K562 (cell line): Measurements from ENCODE around the gene MDC1. TPM values are rescaled to one million over a fixed set of nuclear protein-coding genes. Genes with fewer than 3 reads are reported as not detected.

Experiments used
- ETV5 ChIP-seq: sonication (generic); formaldehyde crosslinking; IDR thresholded peaks from 2 replicates; pipeline ENCODE4 v1.4.0; 2020; ENCODE audit warnings: low read depth, mild to moderate bottlenecking, missing genetic modification reagents
- FOXA3 ChIP-seq, 2 experiments: fragments of 450-650 bp in 1 of 2; sonication (generic) in 1 of 2; formaldehyde crosslinking; IDR thresholded peaks in 1 of 2; conservative IDR thresholded peaks in 1 of 2; 2 replicates each; pipeline versions ENCODE4 v1.4.0 to v1.8.0; 2020 to 2022; ENCODE audit warnings: mild to moderate bottlenecking in 2 of 2, missing genetic modification reagents in 1 of 2
- HNRNPL ChIP-seq: fragments of 200-400 bp; formaldehyde crosslinking; IDR thresholded peaks from 2 replicates; pipeline ENCODE4 v1.6.1; 2017; ENCODE audit warnings: low read depth, mild to moderate bottlenecking, low read length
- KLF6 ChIP-seq: fragments of 250-450 bp; sonication (Bioruptor Pico); IDR thresholded peaks from 2 replicates; pipeline ENCODE4 v1.4.0; 2020; ENCODE audit warnings: mild to moderate bottlenecking, moderate library complexity, borderline replicate concordance
- MAFF ChIP-seq: IDR thresholded peaks from 2 replicates; pipeline ENCODE4 v1.6.1; 2012; ENCODE audit warnings: low read length, improper control_type of control experiment
- NFATC3 ChIP-seq: fragments of 450-650 bp; IDR thresholded peaks from 2 replicates; pipeline ENCODE4 v1.6.1; 2017; ENCODE audit warnings: mild to moderate bottlenecking
- NFYB ChIP-seq: IDR thresholded peaks from 2 replicates; pipeline ENCODE4 v1.6.1; 2011; ENCODE audit warnings: mild to moderate bottlenecking, moderate library complexity; ENCODE audit not compliant: insufficient read length; ENCODE audit errors: extremely low read depth
- RBM34 ChIP-seq: fragments of 200-400 bp; formaldehyde crosslinking; IDR thresholded peaks from 2 replicates; pipeline ENCODE4 v1.6.1; 2018; ENCODE audit warnings: low read length, borderline replicate concordance; ENCODE audit not compliant: insufficient read depth
- RHOXF2B ChIP-seq: fragments of 250-450 bp; sonication (Bioruptor Pico); conservative IDR thresholded peaks from 2 replicates; pipeline ENCODE4 v1.5.1; 2021
- SIX5 ChIP-seq, 2 experiments: IDR thresholded peaks; 2 replicates each; pipeline ENCODE4 v1.6.1; 2011; ENCODE audit warnings: low read length in 2 of 2, borderline replicate concordance in 1 of 2, low read depth in 1 of 2, mild to moderate bottlenecking in 1 of 2, moderate library complexity in 1 of 2; ENCODE audit not compliant: insufficient read depth in 1 of 2
- SMAD1 ChIP-seq: fragments of 150-350 bp; IDR thresholded peaks from 2 replicates; pipeline ENCODE4 v1.6.1; 2014; ENCODE audit warnings: low read length, low read depth; ENCODE audit not compliant: partially characterized antibody
- ZNF24 ChIP-seq: fragments of 450-650 bp; IDR thresholded peaks from 2 replicates; pipeline ENCODE4 v1.6.1; 2016
- ZNF253 ChIP-seq: fragments of 250-450 bp; sonication (Bioruptor Pico); conservative IDR thresholded peaks from 2 replicates; pipeline ENCODE4 v1.6.1; 2021; ENCODE audit warnings: mild to moderate bottlenecking
- ZNF324 ChIP-seq: fragments of 250-450 bp; sonication (Bioruptor Pico); IDR thresholded peaks from 2 replicates; pipeline ENCODE4 v1.4.0; 2020; ENCODE audit warnings: mild to moderate bottlenecking
- ZNF764 ChIP-seq: fragments of 250-450 bp; sonication (Bioruptor Pico); IDR thresholded peaks from 2 replicates; pipeline ENCODE4 v1.4.0; 2020; ENCODE audit warnings: low read depth, mild to moderate bottlenecking, moderate library complexity
- polyA plus RNA-seq, 8 experiments: library from polyadenylated mRNA; depleted of rRNA in 4 of 8; stranded (reverse) in 5 of 8; unstranded in 3 of 8; fragments of >200 nt; fragmentation: Nextera tagmentation in 2 of 8; fragmentation: Illumina TruSeq in 1 of 8; extraction: Ambion mirVana in 2 of 8; extraction: Trizol in 1 of 8; gene quantifications; 2 replicates each; pipeline versions ENCODE4 v1.2.1 to v1.2.3, GENCODE V29; 2011 to 2014; ENCODE audit warnings: inconsistent platforms in 1 of 8, missing spikeins in 1 of 8
- total RNA-seq, 7 experiments: library from RNA; depleted of rRNA in 6 of 7; stranded (reverse); fragments of >200 nt in 6 of 7; fragmentation: Illumina TruSeq in 2 of 7; extraction: Trizol in 2 of 7; gene quantifications; 2 replicates each; pipeline versions ENCODE4 v1.2.1 to v1.2.3, GENCODE V29; 2011 to 2021; ENCODE audit warnings: low replicate concordance in 1 of 7
- TF ChIP-seq, protein P1 (sequence below): fragments of 450-650 bp; IDR thresholded peaks from 2 replicates; pipeline ENCODE4 v1.6.1; 2017; ENCODE audit warnings: antibody characterized with exemption
- TF ChIP-seq, protein P2 (sequence below): fragments of 450-650 bp; IDR thresholded peaks from 2 replicates; pipeline ENCODE4 v1.6.1; 2016; ENCODE audit warnings: borderline replicate concordance
- TF ChIP-seq, protein P3 (sequence below): sonication (generic); formaldehyde crosslinking; IDR thresholded peaks from 2 replicates; pipeline ENCODE4 v1.8.0; 2023; ENCODE audit warnings: mild to moderate bottlenecking, missing genetic modification reagents
- TF ChIP-seq, protein P4 (sequence below), 2 experiments: IDR thresholded peaks; 2 replicates each; pipeline ENCODE4 v1.6.1; 2012; ENCODE audit warnings: improper control_type of control experiment in 2 of 2, low read depth in 2 of 2, low read length in 2 of 2, borderline replicate concordance in 1 of 2

The MDC1 gene
- total and polyA plus RNA-seq, 9 of the 15 experiments (the other 6 are each of a cell fraction or from before 2014, with no cell fraction given): 8.2 to 114 (median 20.0) TPM

DNA sequence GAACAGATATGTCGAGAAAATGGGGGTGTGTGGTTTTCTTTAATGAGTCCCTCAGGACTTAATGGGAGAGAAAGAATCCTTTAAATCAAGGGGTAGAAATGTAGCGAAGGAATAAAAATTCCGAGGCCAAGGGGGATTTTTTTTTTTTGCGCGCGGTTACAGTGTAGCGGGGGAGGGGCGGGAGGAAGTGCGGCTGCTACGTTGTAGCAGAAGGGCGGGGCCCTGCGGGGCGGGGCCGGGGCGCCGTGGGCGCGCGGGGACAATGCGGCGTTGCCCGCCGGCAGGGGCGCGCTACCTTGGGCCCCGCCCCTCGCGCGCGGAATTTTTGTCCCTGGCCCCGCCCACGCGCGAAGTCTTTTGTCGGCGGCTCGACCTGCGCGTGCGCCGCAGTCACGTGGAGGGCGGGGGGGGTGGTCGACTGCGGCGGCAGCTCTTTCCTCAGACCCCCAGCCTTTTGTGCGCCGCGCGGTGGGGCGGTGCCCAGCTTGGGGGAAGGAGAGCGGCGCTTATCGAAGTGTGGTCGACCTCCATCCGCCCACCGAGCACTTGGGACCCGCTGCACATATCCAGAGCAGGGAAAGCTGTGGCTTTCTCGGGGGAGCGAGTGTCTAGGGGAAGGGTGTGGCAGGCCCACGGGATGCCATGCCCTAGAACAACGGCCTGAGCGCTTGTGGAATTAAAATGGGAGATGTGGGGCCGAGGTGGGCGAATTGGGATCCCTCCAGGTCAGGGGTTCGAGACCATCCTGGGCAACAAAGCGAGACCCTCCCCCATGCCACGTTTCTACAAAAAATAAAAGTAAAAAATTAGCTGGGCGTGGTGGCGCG lies 4.3 kb upstream of the MDC1 start (continued):
- TF ChIP-seq, protein P1, sequence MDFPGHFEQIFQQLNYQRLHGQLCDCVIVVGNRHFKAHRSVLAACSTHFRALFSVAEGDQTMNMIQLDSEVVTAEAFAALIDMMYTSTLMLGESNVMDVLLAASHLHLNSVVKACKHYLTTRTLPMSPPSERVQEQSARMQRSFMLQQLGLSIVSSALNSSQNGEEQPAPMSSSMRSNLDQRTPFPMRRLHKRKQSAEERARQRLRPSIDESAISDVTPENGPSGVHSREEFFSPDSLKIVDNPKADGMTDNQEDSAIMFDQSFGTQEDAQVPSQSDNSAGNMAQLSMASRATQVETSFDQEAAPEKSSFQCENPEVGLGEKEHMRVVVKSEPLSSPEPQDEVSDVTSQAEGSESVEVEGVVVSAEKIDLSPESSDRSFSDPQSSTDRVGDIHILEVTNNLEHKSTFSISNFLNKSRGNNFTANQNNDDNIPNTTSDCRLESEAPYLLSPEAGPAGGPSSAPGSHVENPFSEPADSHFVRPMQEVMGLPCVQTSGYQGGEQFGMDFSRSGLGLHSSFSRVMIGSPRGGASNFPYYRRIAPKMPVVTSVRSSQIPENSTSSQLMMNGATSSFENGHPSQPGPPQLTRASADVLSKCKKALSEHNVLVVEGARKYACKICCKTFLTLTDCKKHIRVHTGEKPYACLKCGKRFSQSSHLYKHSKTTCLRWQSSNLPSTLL: 0 out of 2 replicates have a peak, but pooled peaks have one; percentile 31
- TF ChIP-seq NFYB (no peak), FOXA3 (CRISPR knock-in tag; conservative IDR thresholded peaks at IDR 0.05 in 1 of 2, IDR thresholded peaks at IDR 0.05 in 1 of 2) (no peak; a peak in 1 of 4 replicates), RHOXF2B (CRISPR knock-in tag) (0 out of 2 replicates have a peak, but pooled peaks have one; percentile 65), ZNF764 (CRISPR knock-in tag) (peak; percentile 51; the same call in 1 of the 2 replicates), HNRNPL (0 out of 2 replicates have a peak, but pooled peaks have one; percentile 68), NFATC3 (peak; percentile 74; the same call in 1 of the 2 replicates), KLF6 (CRISPR knock-in tag) (0 out of 2 replicates have a peak, but pooled peaks have one; percentile 48), SIX5 (IDR thresholded peaks at IDR 0.05; ENCODE audit: borderline replicate concordance in 1 of 2, insufficient read depth in 1 of 2, low read depth in 1 of 2, low read length in 2 of 2) (no peak), RBM34 (no peak), ETV5 (CRISPR knock-in tag) (no peak), ZNF253 (peak; percentile 77), ZNF324 (peak; percentile 72), MAFF (no peak; the same call in 1 of the 2 replicates), ZNF24 (0 out of 2 replicates have a peak, but pooled peaks have one; percentile 28), SMAD1 (no peak)
- TF ChIP-seq, protein P2, sequence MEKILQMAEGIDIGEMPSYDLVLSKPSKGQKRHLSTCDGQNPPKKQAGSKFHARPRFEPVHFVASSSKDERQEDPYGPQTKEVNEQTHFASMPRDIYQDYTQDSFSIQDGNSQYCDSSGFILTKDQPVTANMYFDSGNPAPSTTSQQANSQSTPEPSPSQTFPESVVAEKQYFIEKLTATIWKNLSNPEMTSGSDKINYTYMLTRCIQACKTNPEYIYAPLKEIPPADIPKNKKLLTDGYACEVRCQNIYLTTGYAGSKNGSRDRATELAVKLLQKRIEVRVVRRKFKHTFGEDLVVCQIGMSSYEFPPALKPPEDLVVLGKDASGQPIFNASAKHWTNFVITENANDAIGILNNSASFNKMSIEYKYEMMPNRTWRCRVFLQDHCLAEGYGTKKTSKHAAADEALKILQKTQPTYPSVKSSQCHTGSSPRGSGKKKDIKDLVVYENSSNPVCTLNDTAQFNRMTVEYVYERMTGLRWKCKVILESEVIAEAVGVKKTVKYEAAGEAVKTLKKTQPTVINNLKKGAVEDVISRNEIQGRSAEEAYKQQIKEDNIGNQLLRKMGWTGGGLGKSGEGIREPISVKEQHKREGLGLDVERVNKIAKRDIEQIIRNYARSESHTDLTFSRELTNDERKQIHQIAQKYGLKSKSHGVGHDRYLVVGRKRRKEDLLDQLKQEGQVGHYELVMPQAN: peak; percentile 92
- TF ChIP-seq, protein P3, sequence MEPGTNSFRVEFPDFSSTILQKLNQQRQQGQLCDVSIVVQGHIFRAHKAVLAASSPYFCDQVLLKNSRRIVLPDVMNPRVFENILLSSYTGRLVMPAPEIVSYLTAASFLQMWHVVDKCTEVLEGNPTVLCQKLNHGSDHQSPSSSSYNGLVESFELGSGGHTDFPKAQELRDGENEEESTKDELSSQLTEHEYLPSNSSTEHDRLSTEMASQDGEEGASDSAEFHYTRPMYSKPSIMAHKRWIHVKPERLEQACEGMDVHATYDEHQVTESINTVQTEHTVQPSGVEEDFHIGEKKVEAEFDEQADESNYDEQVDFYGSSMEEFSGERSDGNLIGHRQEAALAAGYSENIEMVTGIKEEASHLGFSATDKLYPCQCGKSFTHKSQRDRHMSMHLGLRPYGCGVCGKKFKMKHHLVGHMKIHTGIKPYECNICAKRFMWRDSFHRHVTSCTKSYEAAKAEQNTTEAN: peak; percentile 69; the same call in 1 of the 2 replicates
- TF ChIP-seq, protein P4, sequence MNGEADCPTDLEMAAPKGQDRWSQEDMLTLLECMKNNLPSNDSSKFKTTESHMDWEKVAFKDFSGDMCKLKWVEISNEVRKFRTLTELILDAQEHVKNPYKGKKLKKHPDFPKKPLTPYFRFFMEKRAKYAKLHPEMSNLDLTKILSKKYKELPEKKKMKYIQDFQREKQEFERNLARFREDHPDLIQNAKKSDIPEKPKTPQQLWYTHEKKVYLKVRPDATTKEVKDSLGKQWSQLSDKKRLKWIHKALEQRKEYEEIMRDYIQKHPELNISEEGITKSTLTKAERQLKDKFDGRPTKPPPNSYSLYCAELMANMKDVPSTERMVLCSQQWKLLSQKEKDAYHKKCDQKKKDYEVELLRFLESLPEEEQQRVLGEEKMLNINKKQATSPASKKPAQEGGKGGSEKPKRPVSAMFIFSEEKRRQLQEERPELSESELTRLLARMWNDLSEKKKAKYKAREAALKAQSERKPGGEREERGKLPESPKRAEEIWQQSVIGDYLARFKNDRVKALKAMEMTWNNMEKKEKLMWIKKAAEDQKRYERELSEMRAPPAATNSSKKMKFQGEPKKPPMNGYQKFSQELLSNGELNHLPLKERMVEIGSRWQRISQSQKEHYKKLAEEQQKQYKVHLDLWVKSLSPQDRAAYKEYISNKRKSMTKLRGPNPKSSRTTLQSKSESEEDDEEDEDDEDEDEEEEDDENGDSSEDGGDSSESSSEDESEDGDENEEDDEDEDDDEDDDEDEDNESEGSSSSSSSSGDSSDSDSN (IDR thresholded peaks at IDR 0.05; ENCODE audit: borderline replicate concordance in 1 of 2, low read depth in 2 of 2, low read length in 2 of 2): no peak
